HL-60 (cell line): ENCODE results near the gene ATP6V1D.

Experiments used
- CTCF ChIP-seq: IDR thresholded peaks from one replicate; pipeline ENCODE4 v1.5.1; 2011; ENCODE audit warnings: low read length, control low read depth, inconsistent platforms; ENCODE audit not compliant: insufficient read depth
- GABPA ChIP-seq: IDR thresholded peaks from 2 replicates; pipeline ENCODE4 v1.6.1; 2012; ENCODE audit warnings: low read depth
- POLR2AphosphoS5 ChIP-seq: IDR thresholded peaks from 2 replicates; pipeline ENCODE4 v1.6.1; 2012; ENCODE audit warnings: low read depth
- REST ChIP-seq: IDR thresholded peaks from 2 replicates; pipeline ENCODE4 v1.6.1; 2012; ENCODE audit warnings: low read depth; ENCODE audit not compliant: insufficient replicate concordance
- SPI1 ChIP-seq: IDR thresholded peaks from 2 replicates; pipeline ENCODE4 v1.6.1; 2012; ENCODE audit warnings: low read depth, mild to moderate bottlenecking, borderline replicate concordance

- TF ChIP-seq CTCF (no peak), POLR2AphosphoS5 (no peak), REST (peak; percentile 74), GABPA (no peak), SPI1 (no peak)
These were observed 1.0 kb upstream of the ATP6V1D start for GRCh38 chr14:67360470-67361206.
